Liver (tissue), 9 donors: ENCODE results near the gene CRYBG1. TPM values are rescaled to one million over a fixed set of nuclear protein-coding genes. Genes with fewer than 3 reads are reported as not detected.

Experiments used
- DNase-seq: peaks from one replicate; pipeline ENCODE4 v3.0.0-alpha.2; 2017; ENCODE audit warnings: low spot score
- H3K27ac ChIP-seq, 2 donors: one replicate each; pipeline ENCODE4 v1.7.0; 2013; ENCODE audit warnings: inconsistent platforms in 2 of 2, low read length in 2 of 2, control low read depth in 1 of 2, low read depth in 1 of 2, mild to moderate bottlenecking in 1 of 2
- H3K27me3 ChIP-seq, 4 donors: one replicate each; pipeline versions ENCODE4 v1.6.1 to v1.7.0; 2013; ENCODE audit warnings: low read length in 3 of 4, inconsistent platforms in 1 of 4, mild to moderate bottlenecking in 1 of 4, moderate library complexity in 1 of 4; ENCODE audit not compliant: control insufficient read depth in 4 of 4, insufficient read depth in 4 of 4
- H3K36me3 ChIP-seq, 4 donors: one replicate each; pipeline versions ENCODE4 v1.6.1 to v1.7.0; 2013; ENCODE audit warnings: low read length in 3 of 4, mild to moderate bottlenecking in 3 of 4, low read depth in 1 of 4, moderate library complexity in 1 of 4; ENCODE audit not compliant: control insufficient read depth in 4 of 4, insufficient read depth in 3 of 4
- H3K4me1 ChIP-seq, 4 donors: one replicate each; pipeline versions ENCODE4 v1.6.1 to v1.7.0; 2013; ENCODE audit warnings: low read length in 3 of 4, mild to moderate bottlenecking in 3 of 4, moderate library complexity in 1 of 4; ENCODE audit not compliant: control insufficient read depth in 4 of 4, insufficient read depth in 4 of 4
- H3K4me3 ChIP-seq, 3 donors: one replicate each; pipeline versions ENCODE4 v1.6.1 to v1.7.0; 2013; ENCODE audit warnings: low read length in 3 of 3, control low read depth in 1 of 3, low read depth in 1 of 3, mild to moderate bottlenecking in 1 of 3
- H3K9ac ChIP-seq, 2 donors: one replicate each; pipeline ENCODE4 v1.7.0; 2013; ENCODE audit warnings: low read length in 2 of 2, mild to moderate bottlenecking in 2 of 2, moderate library complexity in 2 of 2, control low read depth in 1 of 2, low read depth in 1 of 2
- H3K9me3 ChIP-seq, 4 donors: one replicate each; pipeline versions ENCODE4 v1.6.1 to v1.7.0; 2013; ENCODE audit warnings: low read length in 3 of 4; ENCODE audit not compliant: control insufficient read depth in 4 of 4
- ATF3 ChIP-seq: IDR thresholded peaks from 2 replicates; pipeline ENCODE4 v1.6.1; 2016; ENCODE audit warnings: antibody characterized with exemption
- EGR1 ChIP-seq, 2 donors: IDR thresholded peaks; 2 replicates each; pipeline ENCODE4 v1.6.1; 2016 to 2018; ENCODE audit warnings: antibody characterized with exemption in 2 of 2, low read depth in 2 of 2
- FOXA1 ChIP-seq: IDR thresholded peaks from 2 replicates; pipeline ENCODE4 v1.6.1; 2016; ENCODE audit warnings: antibody characterized with exemption
- FOXA2 ChIP-seq: IDR thresholded peaks from 2 replicates; pipeline ENCODE4 v1.6.1; 2016; ENCODE audit warnings: antibody characterized with exemption
- GABPA ChIP-seq, 2 donors: IDR thresholded peaks in 1 of 2; conservative IDR thresholded peaks in 1 of 2; 2 replicates each; pipeline ENCODE4 v1.6.1; 2016; ENCODE audit warnings: antibody characterized with exemption in 2 of 2, mild to moderate bottlenecking in 1 of 2, moderate library complexity in 1 of 2
- HNF4A ChIP-seq, 2 donors: conservative IDR thresholded peaks; 2 replicates each; pipeline ENCODE4 v1.6.1; 2016; ENCODE audit warnings: antibody characterized with exemption in 2 of 2, mild to moderate bottlenecking in 2 of 2
- HNF4G ChIP-seq: IDR thresholded peaks from 2 replicates; pipeline ENCODE4 v1.6.1; 2016; ENCODE audit warnings: antibody characterized with exemption
- MAX ChIP-seq: IDR thresholded peaks from 2 replicates; pipeline ENCODE4 v1.6.1; 2016; ENCODE audit warnings: antibody characterized with exemption
- NR2F2 ChIP-seq: IDR thresholded peaks from 2 replicates; pipeline ENCODE4 v1.6.1; 2016; ENCODE audit warnings: antibody characterized with exemption
- RAD21 ChIP-seq, 2 donors: IDR thresholded peaks; 2 replicates each; pipeline ENCODE4 v1.6.1; 2016; ENCODE audit warnings: antibody characterized with exemption in 2 of 2, mild to moderate bottlenecking in 2 of 2
- REST ChIP-seq: IDR thresholded peaks from 2 replicates; pipeline ENCODE4 v1.6.1; 2016; ENCODE audit warnings: antibody characterized with exemption, mild to moderate bottlenecking
- RXRA ChIP-seq, 2 donors: IDR thresholded peaks; 2 replicates each; pipeline ENCODE4 v1.6.1; 2017 to 2018; ENCODE audit warnings: antibody characterized with exemption in 2 of 2, mild to moderate bottlenecking in 1 of 2
- SP1 ChIP-seq: IDR thresholded peaks from 2 replicates; pipeline ENCODE4 v1.6.1; 2018; ENCODE audit warnings: antibody characterized with exemption, mild to moderate bottlenecking
- TAF1 ChIP-seq: conservative IDR thresholded peaks from 2 replicates; pipeline ENCODE4 v1.6.1; 2016; ENCODE audit warnings: antibody characterized with exemption, mild to moderate bottlenecking
- YY1 ChIP-seq: IDR thresholded peaks from 2 replicates; pipeline ENCODE4 v1.6.1; 2016; ENCODE audit warnings: antibody characterized with exemption, mild to moderate bottlenecking
- ZBTB33 ChIP-seq: IDR thresholded peaks from 2 replicates; pipeline ENCODE4 v1.6.1; 2016; ENCODE audit warnings: antibody characterized with exemption
- WGBS: extraction: QIAGEN DNeasy Blood & Tissue Kit; methylation state at CpG from one replicate; pipeline ENCODE4 v1.1.7; 2013; 5-methylcytosine and 5-hydroxymethylcytosine counted together
- polyA plus RNA-seq, 2 donors: library from polyadenylated mRNA; stranded (reverse) in 1 of 2; unstranded in 1 of 2; fragments of 200-250 nt in 1 of 2; fragments of >200 nt in 1 of 2; fragmentation: Nextera tagmentation in 1 of 2; extraction: Ambion mirVana in 1 of 2; gene quantifications; one replicate each; pipeline versions ENCODE4 v1.2.1 to v1.2.3, GENCODE V29; 2013 to 2015
- total RNA-seq, 2 donors: library from RNA; depleted of rRNA; stranded (reverse); fragments of >200 nt; gene quantifications; one replicate each; pipeline ENCODE4 v1.2.3, GENCODE V29; 2014
- donor health status: healthy.
- donor health status: healthy.
- donor health status: healthy.
- donor health status: healthy.
- donor health status: healthy.

The CRYBG1 gene
- total and polyA plus RNA-seq, 4 donors: 2.3 to 8.7 (median 4.0) TPM

- no peak for TF ChIP-seq MAX
- TF ChIP-seq RAD21 (IDR thresholded peaks at IDR 0.05): no peak
- TF ChIP-seq RXRA (IDR thresholded peaks at IDR 0.05): no peak
Measured at GRCh38 chr6:106318061-106318460, 42.5 kb upstream of the CRYBG1 start (continued).

- Histone ChIP-seq H3K4me3 (no peak overlapping the region), H3K9me3 (no peaks in the 10 kb centered on the region), H3K27ac (no peak overlapping the region), H3K36me3 (peaks cover 1 to 9% (median 5%) of the 10 kb centered on the region in 4 donors), H3K27me3 (no peaks in the 10 kb centered on the region), H3K9ac (no peak overlapping the region), H3K4me1 (peaks cover 3 to 5% (median 5%) of the 10 kb centered on the region in 4 donors)
- TF ChIP-seq TAF1: no peak
- no peak for TF ChIP-seq FOXA2
- no peak for TF ChIP-seq GABPA (IDR thresholded peaks at IDR 0.05 in 1 of 2, conservative IDR thresholded peaks at IDR 0.05 in 1 of 2)
- TF ChIP-seq YY1: no peak
- TF ChIP-seq RXRA (IDR thresholded peaks at IDR 0.05): no peak
- TF ChIP-seq SP1: no peak
- TF ChIP-seq ATF3: no peak
- no peak for TF ChIP-seq FOXA1
- no peak for TF ChIP-seq ZBTB33
- no peak for TF ChIP-seq NR2F2
- TF ChIP-seq MAX: no peak
- no peak for TF ChIP-seq HNF4G
- TF ChIP-seq REST: no peak
- TF ChIP-seq EGR1 (IDR thresholded peaks at IDR 0.05; ENCODE audit: low read depth in 2 of 2): no peak
- no peak for DNase-seq
Measured at GRCh38 chr6:106318851-106319250, 41.7 kb upstream of the CRYBG1 start.

- no peaks in the 10 kb centered on the region for H3K9me3 ChIP-seq
- peaks cover 6 to 17% (median 15%) of the 10 kb centered on the region in 4 donors for H3K4me1 ChIP-seq
- no peaks in the 10 kb centered on the region for H3K36me3 ChIP-seq
- WGBS: 99% methylated on average over 4 of the region's 4 CpGs
- no peak for DNase-seq
- no peak for TF ChIP-seq ATF3
- TF ChIP-seq RAD21 (IDR thresholded peaks at IDR 0.05): no peak
- no peak for TF ChIP-seq NR2F2
- TF ChIP-seq SP1: no peak
- TF ChIP-seq HNF4G: no peak
- TF ChIP-seq REST: no peak
- no peak for TF ChIP-seq MAX
- TF ChIP-seq ZBTB33: no peak
- no peak for TF ChIP-seq RXRA (IDR thresholded peaks at IDR 0.05)
- TF ChIP-seq EGR1 (IDR thresholded peaks at IDR 0.05; ENCODE audit: low read depth in 2 of 2): no peak
- TF ChIP-seq HNF4A (conservative IDR thresholded peaks at IDR 0.05): no peak
- no peak for TF ChIP-seq YY1
- no peak overlapping the region for H3K4me3 ChIP-seq
- no peak overlapping the region for H3K27ac ChIP-seq
- H3K9ac ChIP-seq: no peak overlapping the region
- H3K27me3 ChIP-seq: no peaks in the 10 kb centered on the region
Measured at GRCh38 chr6:106321940-106322339, 38.6 kb upstream of the CRYBG1 start.
